Neural cell (in vitro differentiated cells): ENCODE measurements around the gene NCKAP5. TPM values are rescaled to one million over a fixed set of nuclear protein-coding genes. Genes with fewer than 3 reads are reported as not detected.
"Not testable (repeated sequence)": the region's sequence is repeated elsewhere in the genome, so short reads cannot be mapped to it uniquely, and the experiment has no call there.

Source experiments
- H2AFZ ChIP-seq: fragments of 200-600, 300-800 bp; sonication (generic), shearing (Covaris generic); 2 replicates; pipeline ENCODE4 v1.6.0; 2014; ENCODE audit warnings: low read depth, mild to moderate bottlenecking, antibody characterized with exemption, low read length, moderate library complexity
- H3F3A ChIP-seq: fragments of 200-600 bp; shearing (Covaris generic); 2 replicates; pipeline ENCODE4 v1.6.1; 2016; ENCODE audit warnings: mild to moderate bottlenecking, moderate library complexity, mixed read lengths, antibody characterized with exemption, low read length; ENCODE audit not compliant: insufficient read depth, poor library complexity, severe bottlenecking
- H3K27ac ChIP-seq: fragments of 200-600, 300-800 bp; sonication (generic), shearing (Covaris generic); 2 replicates; pipeline ENCODE4 v1.5.1; 2014; ENCODE audit warnings: mild to moderate bottlenecking, low read length, moderate library complexity
- H3K27me3 ChIP-seq: fragments of 300-800, 200-600 bp; sonication (generic), shearing (Covaris generic); 2 replicates; pipeline ENCODE4 v1.6.0; 2014; ENCODE audit warnings: mild to moderate bottlenecking, low read depth, low read length, moderate library complexity; ENCODE audit not compliant: insufficient read depth
- H3K36me3 ChIP-seq: fragments of 300-800, 200-600 bp; sonication (generic), shearing (Covaris generic); 2 replicates; pipeline ENCODE4 v1.5.1; 2014; ENCODE audit warnings: mild to moderate bottlenecking, antibody characterized with exemption, low read length, moderate library complexity; ENCODE audit not compliant: insufficient read depth
- H3K4me2 ChIP-seq: fragments of 300-800, 200-600 bp; sonication (generic), shearing (Covaris generic); 2 replicates; pipeline ENCODE4 v1.6.0; 2014; ENCODE audit warnings: mild to moderate bottlenecking, low read length
- H3K4me3 ChIP-seq: fragments of 300-800, 200-600 bp; sonication (generic), shearing (Covaris generic); 2 replicates; pipeline ENCODE4 v1.5.1; 2014; ENCODE audit warnings: mild to moderate bottlenecking, low read length, moderate library complexity
- H3K79me2 ChIP-seq: fragments of 200-600 bp; shearing (Covaris generic); replicated peaks from 2 replicates; pipeline ENCODE4 v1.6.0; 2014; ENCODE audit warnings: mild to moderate bottlenecking, low read length, moderate library complexity; ENCODE audit not compliant: insufficient read depth
- H3K9ac ChIP-seq: fragments of 300-800, 200-600 bp; sonication (generic), shearing (Covaris generic); 2 replicates; pipeline ENCODE4 v1.6.1; 2016; ENCODE audit warnings: mild to moderate bottlenecking, low read length, mixed read lengths
- H3K9me2 ChIP-seq: fragments of 200-600 bp; shearing (Covaris generic); 2 replicates; pipeline ENCODE4 v1.6.1; 2016; ENCODE audit warnings: mild to moderate bottlenecking, low read length, mixed read lengths; ENCODE audit not compliant: insufficient read depth
- H3K9me3 ChIP-seq: fragments of 200-600, 300-800 bp; sonication (generic), shearing (Covaris generic); 2 replicates; pipeline ENCODE4 v1.6.1; 2016; ENCODE audit warnings: mild to moderate bottlenecking, mixed run types, low read length, moderate library complexity, mixed read lengths
- H4K20me1 ChIP-seq: fragments of 200-600 bp; shearing (Covaris generic); 2 replicates; pipeline ENCODE4 v1.6.1; 2016; ENCODE audit warnings: mild to moderate bottlenecking, mixed run types; ENCODE audit not compliant: insufficient read depth
- EP300 ChIP-seq: fragments of 450-650 bp; conservative IDR thresholded peaks from 2 replicates; pipeline ENCODE4 v1.6.1; 2014; ENCODE audit warnings: antibody characterized with exemption, mild to moderate bottlenecking, moderate library complexity; ENCODE audit not compliant: poor library complexity, severe bottlenecking
- MXI1 ChIP-seq: fragments of 450-650 bp; conservative IDR thresholded peaks from 2 replicates; pipeline ENCODE4 v1.6.1; 2014; ENCODE audit warnings: antibody characterized with exemption, mild to moderate bottlenecking; ENCODE audit not compliant: poor library complexity, severe bottlenecking
- RAD21 ChIP-seq: fragments of 450-650 bp; conservative IDR thresholded peaks from 2 replicates; pipeline ENCODE4 v1.6.1; 2014; ENCODE audit warnings: antibody characterized with exemption, mild to moderate bottlenecking, moderate library complexity
- SMC3 ChIP-seq: fragments of 450-650 bp; conservative IDR thresholded peaks from 2 replicates; pipeline ENCODE4 v1.6.1; 2014; ENCODE audit warnings: antibody characterized with exemption, mild to moderate bottlenecking, moderate library complexity; ENCODE audit not compliant: poor library complexity
- TAF1 ChIP-seq: IDR thresholded peaks from 2 replicates; pipeline ENCODE4 v1.6.1; 2012; ENCODE audit warnings: low read depth
- polyA plus RNA-seq: library from polyadenylated mRNA; depleted of rRNA; stranded (reverse); fragments of >200 nt; gene quantifications from 2 replicates; pipeline ENCODE4 v1.2.3, GENCODE V29; 2014
- TF ChIP-seq, protein P1 (sequence below): fragments of 450-650 bp; IDR thresholded peaks from 2 replicates; pipeline ENCODE4 v1.5.1; 2014; ENCODE audit warnings: antibody characterized with exemption, mild to moderate bottlenecking, moderate library complexity; ENCODE audit not compliant: poor library complexity, severe bottlenecking
- TF ChIP-seq, protein P2 (sequence below): IDR thresholded peaks from 2 replicates; pipeline ENCODE4 v1.6.1; 2012; ENCODE audit warnings: borderline replicate concordance

Gene NCKAP5
- polyA plus RNA-seq, 1 donor from 2014 or later, result 2.4 TPM

DNA sequence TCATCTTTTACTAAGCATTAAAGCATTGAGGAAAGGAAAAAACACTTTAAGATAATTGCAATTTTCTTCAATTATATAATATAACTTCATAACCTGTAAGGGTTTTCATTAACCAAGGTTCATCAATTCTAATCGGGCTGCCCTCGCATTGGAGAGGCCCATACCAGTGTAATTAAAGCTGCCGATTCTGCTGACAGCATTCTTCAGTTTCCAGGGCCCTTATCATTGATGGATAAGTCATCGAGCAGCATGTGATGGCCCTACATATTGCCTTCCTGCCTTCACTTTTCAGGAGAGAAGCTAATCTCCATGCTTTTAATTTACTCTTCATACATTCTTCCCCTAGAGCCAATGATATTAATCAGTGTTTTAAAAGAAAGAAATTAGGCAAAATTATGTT, 92.0 kb downstream of the NCKAP5 start:
- no peaks in the 10 kb centered on the region for H3K27me3 ChIP-seq
- H4K20me1 ChIP-seq, result no peaks in the 10 kb centered on the region
- no peaks in the 10 kb centered on the region for H3K79me2 ChIP-seq
- no peak overlapping the region for H3K4me3 ChIP-seq
- no peaks in the 10 kb centered on the region for H3K9me3 ChIP-seq
- H3K9ac ChIP-seq, result no peak overlapping the region
- H3F3A ChIP-seq, result no peaks in the 10 kb centered on the region
- no peak overlapping the region for H3K4me2 ChIP-seq
- no peak overlapping the region for H3K27ac ChIP-seq
- H3K36me3 ChIP-seq, result no peaks in the 10 kb centered on the region
- TF ChIP-seq TAF1, result no peak
- TF ChIP-seq MXI1, result no peak
- TF ChIP-seq, protein P1, sequence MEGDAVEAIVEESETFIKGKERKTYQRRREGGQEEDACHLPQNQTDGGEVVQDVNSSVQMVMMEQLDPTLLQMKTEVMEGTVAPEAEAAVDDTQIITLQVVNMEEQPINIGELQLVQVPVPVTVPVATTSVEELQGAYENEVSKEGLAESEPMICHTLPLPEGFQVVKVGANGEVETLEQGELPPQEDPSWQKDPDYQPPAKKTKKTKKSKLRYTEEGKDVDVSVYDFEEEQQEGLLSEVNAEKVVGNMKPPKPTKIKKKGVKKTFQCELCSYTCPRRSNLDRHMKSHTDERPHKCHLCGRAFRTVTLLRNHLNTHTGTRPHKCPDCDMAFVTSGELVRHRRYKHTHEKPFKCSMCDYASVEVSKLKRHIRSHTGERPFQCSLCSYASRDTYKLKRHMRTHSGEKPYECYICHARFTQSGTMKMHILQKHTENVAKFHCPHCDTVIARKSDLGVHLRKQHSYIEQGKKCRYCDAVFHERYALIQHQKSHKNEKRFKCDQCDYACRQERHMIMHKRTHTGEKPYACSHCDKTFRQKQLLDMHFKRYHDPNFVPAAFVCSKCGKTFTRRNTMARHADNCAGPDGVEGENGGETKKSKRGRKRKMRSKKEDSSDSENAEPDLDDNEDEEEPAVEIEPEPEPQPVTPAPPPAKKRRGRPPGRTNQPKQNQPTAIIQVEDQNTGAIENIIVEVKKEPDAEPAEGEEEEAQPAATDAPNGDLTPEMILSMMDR, result no peak
- TF ChIP-seq SMC3, result no peak
- TF ChIP-seq, protein P2, sequence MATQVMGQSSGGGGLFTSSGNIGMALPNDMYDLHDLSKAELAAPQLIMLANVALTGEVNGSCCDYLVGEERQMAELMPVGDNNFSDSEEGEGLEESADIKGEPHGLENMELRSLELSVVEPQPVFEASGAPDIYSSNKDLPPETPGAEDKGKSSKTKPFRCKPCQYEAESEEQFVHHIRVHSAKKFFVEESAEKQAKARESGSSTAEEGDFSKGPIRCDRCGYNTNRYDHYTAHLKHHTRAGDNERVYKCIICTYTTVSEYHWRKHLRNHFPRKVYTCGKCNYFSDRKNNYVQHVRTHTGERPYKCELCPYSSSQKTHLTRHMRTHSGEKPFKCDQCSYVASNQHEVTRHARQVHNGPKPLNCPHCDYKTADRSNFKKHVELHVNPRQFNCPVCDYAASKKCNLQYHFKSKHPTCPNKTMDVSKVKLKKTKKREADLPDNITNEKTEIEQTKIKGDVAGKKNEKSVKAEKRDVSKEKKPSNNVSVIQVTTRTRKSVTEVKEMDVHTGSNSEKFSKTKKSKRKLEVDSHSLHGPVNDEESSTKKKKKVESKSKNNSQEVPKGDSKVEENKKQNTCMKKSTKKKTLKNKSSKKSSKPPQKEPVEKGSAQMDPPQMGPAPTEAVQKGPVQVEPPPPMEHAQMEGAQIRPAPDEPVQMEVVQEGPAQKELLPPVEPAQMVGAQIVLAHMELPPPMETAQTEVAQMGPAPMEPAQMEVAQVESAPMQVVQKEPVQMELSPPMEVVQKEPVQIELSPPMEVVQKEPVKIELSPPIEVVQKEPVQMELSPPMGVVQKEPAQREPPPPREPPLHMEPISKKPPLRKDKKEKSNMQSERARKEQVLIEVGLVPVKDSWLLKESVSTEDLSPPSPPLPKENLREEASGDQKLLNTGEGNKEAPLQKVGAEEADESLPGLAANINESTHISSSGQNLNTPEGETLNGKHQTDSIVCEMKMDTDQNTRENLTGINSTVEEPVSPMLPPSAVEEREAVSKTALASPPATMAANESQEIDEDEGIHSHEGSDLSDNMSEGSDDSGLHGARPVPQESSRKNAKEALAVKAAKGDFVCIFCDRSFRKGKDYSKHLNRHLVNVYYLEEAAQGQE, result no peak
- no peak for TF ChIP-seq RAD21
- H2AFZ ChIP-seq, result no peak overlapping the region
- no peaks in the 10 kb centered on the region for H3K9me2 ChIP-seq

DNA sequence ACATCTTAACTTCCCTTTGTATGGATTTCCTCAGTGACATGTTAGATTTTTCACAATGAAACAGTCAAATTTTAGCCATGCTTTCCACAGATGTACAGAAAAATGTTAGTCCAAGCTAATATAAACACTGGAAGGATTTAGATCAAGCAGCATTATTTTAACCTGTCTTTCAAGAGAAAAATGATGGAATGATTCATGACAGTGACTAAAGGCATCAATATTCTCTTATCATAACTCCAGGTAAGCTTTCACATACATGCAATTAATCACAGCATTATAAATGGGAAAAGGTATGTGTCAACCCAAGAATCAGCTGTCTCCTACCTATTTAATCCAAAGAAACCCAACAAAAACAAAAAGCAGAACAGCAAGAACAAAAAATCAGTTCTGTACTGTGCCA, 92.7 kb downstream of the NCKAP5 start:
- no peaks in the 10 kb centered on the region for H3F3A ChIP-seq
- TF ChIP-seq EP300 (peak; percentile 41), MXI1 (no peak)
- H3K4me3 ChIP-seq, result no peak overlapping the region
- no peak overlapping the region for H3K27ac ChIP-seq
- H3K36me3 ChIP-seq, result no peaks in the 10 kb centered on the region
- no peaks in the 10 kb centered on the region for H3K79me2 ChIP-seq
- H3K9ac ChIP-seq, result no peak overlapping the region
- no peaks in the 10 kb centered on the region for H3K9me2 ChIP-seq
- H3K27me3 ChIP-seq, result no peaks in the 10 kb centered on the region
- no peak overlapping the region for H2AFZ ChIP-seq
- H3K4me2 ChIP-seq, result no peak overlapping the region
- H3K9me3 ChIP-seq, result no peaks in the 10 kb centered on the region
- H4K20me1 ChIP-seq, result no peaks in the 10 kb centered on the region

DNA sequence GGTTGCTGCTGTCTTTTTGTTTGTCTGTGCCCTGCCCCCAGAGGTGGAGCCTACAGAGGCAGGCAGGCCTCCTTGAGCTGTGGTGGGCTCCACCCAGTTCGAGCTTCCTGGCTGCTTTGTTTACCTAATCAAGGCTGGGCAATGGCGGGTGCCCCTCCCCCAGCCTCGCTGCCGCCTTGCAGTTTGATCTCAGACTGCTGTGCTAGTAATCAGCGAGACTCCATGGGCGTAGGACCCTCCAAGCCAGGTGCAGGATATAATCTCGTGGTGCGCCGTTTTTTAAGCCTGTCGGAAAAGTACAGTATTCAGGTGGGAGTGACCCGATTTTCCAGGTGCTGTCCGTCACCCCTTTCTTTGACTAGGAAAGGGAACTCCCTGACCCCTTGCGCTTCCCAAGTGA, 97.8 kb downstream of the NCKAP5 start:
- not testable (repeated sequence) for H3K36me3 ChIP-seq, H3K4me3 ChIP-seq, H3K79me2 ChIP-seq, H3K4me2 ChIP-seq, H3K9me3 ChIP-seq, H2AFZ ChIP-seq, H4K20me1 ChIP-seq, H3F3A ChIP-seq, H3K9ac ChIP-seq, H3K27me3 ChIP-seq, H3K27ac ChIP-seq, H3K9me2 ChIP-seq
